ENCODE measurements around the gene NCAM1. TPM values are rescaled to one million over a fixed set of nuclear protein-coding genes. Genes with fewer than 3 reads are reported as not detected.

NCAM1 gene
- total and polyA plus RNA-seq, 9 of the 15 experiments (the other 6 are each of a cell fraction or from before 2014, with no cell fraction given): 0.09 to 0.23 TPM; not detected in 7

GRCh38 chr11:113151521-113151920 lies 190.3 kb downstream of the NCAM1 start:
- DNase-seq (ENCODE audit: extremely low read depth in 1 of 4, low spot score in 3 of 4) (no peak), FAIRE-seq (no peak), ATAC-seq (no peak)
- H3K36me3 ChIP-seq (ENCODE audit: control insufficient read depth, insufficient read depth, low read length): no peaks in the 10 kb centered on the region
- no peaks in the 10 kb centered on the region for H3K79me2 ChIP-seq (ENCODE audit: control insufficient read depth, insufficient read depth, low read length)
- CTCF ChIA-PET (ENCODE audit: low intra/inter-chr PET ratio): no interaction called here
- H3K4me2 ChIP-seq (ENCODE audit: insufficient read depth, low read length): no peak overlapping the region
- no TSS peak for BruUV-seq (replicated peaks)
- H3K4me1 ChIP-seq (replicated peaks in 1 of 2; ENCODE audit: control insufficient read depth in 2 of 2, insufficient read depth in 2 of 2, low read length in 2 of 2): no peaks in the 10 kb centered on the region
- intact Hi-C loops (cut with micrococcal nuclease) (no loop called here), in situ Hi-C loops (cut with MboI) (no loop called here)
- H3K9me1 ChIP-seq (ENCODE audit: control insufficient read depth, insufficient read depth, low read length): no peaks in the 10 kb centered on the region
- H2AFZ ChIP-seq (ENCODE audit: low read depth, low read length): no peak overlapping the region
- no peak overlapping the region for H3K27ac ChIP-seq (ENCODE audit: extremely low read depth, low read depth, low read length)
- WGBS (ENCODE audit: insufficient coverage, low coverage, missing lambda C conversion rate): 0% methylated on average over 4 of the region's 4 CpGs
- peaks cover 0 to 6% of the 10 kb centered on the region in 2 experiments; a peak in 1 of 5 replicates for H3K27me3 ChIP-seq (ENCODE audit: control insufficient read depth in 2 of 2, insufficient read depth in 2 of 2, low read length in 2 of 2)
- H3K9ac ChIP-seq (ENCODE audit: insufficient read depth in 1 of 2, low read depth in 2 of 2, low read length in 2 of 2): no peak overlapping the region
- TF ChIP-seq ZNF134 (CRISPR knock-in tag; conservative IDR thresholded peaks at IDR 0.05): no peak
- no peak for TF ChIP-seq ZNF444 (CRISPR knock-in tag; IDR thresholded peaks at IDR 0.05)
- no peak for TF ChIP-seq PML (IDR thresholded peaks at IDR 0.05; ENCODE audit: low read length)
- no peak for TF ChIP-seq CREBBP (IDR thresholded peaks at IDR 0.05; ENCODE audit: low read depth, low read length)
- TF ChIP-seq CGGBP1 (CRISPR knock-in tag; IDR thresholded peaks at IDR 0.05): no peak
- no peak for TF ChIP-seq KLF16 (IDR thresholded peaks at IDR 0.05)
- no peak for TF ChIP-seq ZNF785 (CRISPR knock-in tag; IDR thresholded peaks at IDR 0.05)
- TF ChIP-seq MCM3 (IDR thresholded peaks at IDR 0.05): no peak
- no peak for TF ChIP-seq ILK (tag; IDR thresholded peaks at IDR 0.05; ENCODE audit: borderline replicate concordance, low read depth)
- TF ChIP-seq HMG20A (CRISPR knock-in tag; conservative IDR thresholded peaks at IDR 0.05): no peak
- TF ChIP-seq MECOM (CRISPR knock-in tag; IDR thresholded peaks at IDR 0.05): no peak
- H3K9me3 ChIP-seq (replicated peaks; ENCODE audit: control insufficient read depth, insufficient read depth, low read depth, low read length): no peaks in the 10 kb centered on the region
- no peak overlapping the region for H3K4me3 ChIP-seq
- no peaks in the 10 kb centered on the region for H4K20me1 ChIP-seq (replicated peaks; ENCODE audit: control insufficient read depth, insufficient read depth, low read length)
- POLR2A ChIA-PET: no interaction called here

All from K562 (cell line).